GM12801 (cell line): ENCODE results near the gene RSBN1.

Experiments used
- CTCF ChIP-seq: IDR thresholded peaks from one replicate; pipeline ENCODE4 v1.5.1; 2011; ENCODE audit warnings: control low read depth; ENCODE audit not compliant: insufficient read length; ENCODE audit errors: extremely low read depth

RSBN1 gene

DNA sequence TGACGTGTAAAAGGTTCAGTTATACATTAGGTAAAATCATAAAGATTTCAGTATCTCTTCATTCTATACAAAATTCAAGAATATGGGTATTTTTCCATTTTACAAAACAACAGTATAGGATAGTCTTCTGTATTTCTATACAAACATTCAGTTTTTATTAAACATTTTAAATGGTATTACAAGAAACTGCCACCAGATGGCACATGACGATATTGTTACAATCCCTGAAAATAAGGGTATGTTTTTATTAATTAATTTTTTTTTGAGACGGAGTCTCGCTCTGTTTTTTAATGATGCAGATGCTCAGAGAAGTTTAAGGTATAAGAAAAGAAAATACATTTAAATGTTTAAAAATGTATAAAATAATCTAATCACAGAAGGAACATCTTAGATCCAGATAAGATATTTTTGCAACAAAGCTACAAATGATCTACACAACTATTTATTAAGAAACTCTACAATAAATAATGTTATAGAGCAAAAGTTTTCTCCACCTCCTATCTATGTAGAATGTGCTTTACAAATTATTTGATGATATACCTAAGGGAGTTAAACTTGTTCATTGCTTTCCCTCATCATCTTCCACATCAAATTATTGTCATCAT is 23.5 kb upstream of the RSBN1 start:
- no peak for TF ChIP-seq CTCF

GRCh38 chr1:113834716-113835115 is 22.4 kb upstream of the RSBN1 start:
- TF ChIP-seq CTCF = no peak

DNA sequence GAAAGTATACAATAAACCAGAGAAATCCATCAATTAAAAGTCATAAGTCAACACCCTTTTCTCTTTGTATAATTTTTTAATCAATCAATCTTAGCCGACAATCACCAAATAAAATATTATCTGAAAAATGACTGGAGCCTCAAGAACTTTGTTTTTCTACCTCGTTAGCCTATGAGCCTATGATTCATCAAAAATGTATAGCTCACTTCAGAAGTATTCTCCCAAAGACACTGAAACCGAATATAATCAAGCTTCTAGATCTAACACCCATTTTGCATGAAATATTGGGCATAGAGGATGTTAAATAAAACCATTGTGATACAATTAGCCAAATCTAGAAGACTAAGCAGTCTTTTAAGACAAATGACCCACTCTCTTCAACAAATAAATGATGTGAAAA is 17.8 kb upstream of the RSBN1 start:
- TF ChIP-seq CTCF = no peak

DNA sequence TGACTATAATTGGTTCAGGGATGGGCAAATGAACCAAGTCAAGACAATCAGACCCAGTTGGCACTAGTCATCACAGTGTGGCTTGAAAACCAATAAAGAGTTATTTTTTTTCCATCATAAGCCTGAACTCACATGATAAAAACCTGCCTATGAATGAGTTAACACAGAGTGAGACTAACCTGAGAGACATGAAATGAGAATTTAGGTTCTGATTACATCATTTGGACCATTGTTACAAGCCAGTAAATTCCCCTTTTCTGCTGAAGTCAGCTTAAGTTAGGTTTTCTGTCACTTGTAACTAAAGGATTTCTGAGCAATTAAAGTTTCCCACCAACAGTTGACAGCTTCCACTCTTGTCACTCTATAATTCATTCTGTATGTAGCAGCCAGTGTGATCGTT is 9.6 kb upstream of the RSBN1 start:
- no peak for TF ChIP-seq CTCF

DNA sequence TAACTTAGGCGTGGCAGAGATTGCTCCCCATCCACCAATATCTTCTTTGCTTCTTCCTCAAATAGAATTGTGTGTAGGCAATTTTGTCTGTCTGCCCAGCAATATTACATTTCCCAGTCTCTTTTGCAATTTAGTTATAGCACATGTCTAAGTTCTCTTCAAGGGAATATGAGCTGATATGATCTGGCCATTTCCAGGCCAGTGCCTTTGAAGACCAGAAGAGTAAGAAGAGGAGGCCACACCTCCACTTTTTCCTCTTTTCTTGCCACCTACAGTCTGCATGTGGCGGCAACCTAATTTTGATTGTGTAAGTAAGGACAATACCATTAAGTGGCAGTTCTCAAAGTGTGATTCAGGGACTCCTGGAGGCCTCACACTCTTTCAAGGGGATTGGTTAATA is 6.3 kb upstream of the RSBN1 start:
- TF ChIP-seq CTCF = no peak

GRCh38 chr1:113813218-113813617 is 942 bp upstream of the RSBN1 start:
- TF ChIP-seq CTCF = no peak

- no peak for TF ChIP-seq CTCF
Measured at GRCh38 chr1:113812661-113813135, 422 bp upstream of the RSBN1 start.
